SK-N-MC (cell line): ENCODE data around the gene CDC34.

Experiments used
- EZH2 ChIP-seq: fragments of 200-600 bp; sonication (generic); IDR thresholded peaks from one replicate; pipeline ENCODE4 v1.6.1; 2017; ENCODE audit warnings: antibody characterized with exemption
- FOXP2 ChIP-seq: optimal IDR thresholded peaks from 2 replicates; pipeline ENCODE3; 2011; ENCODE audit warnings: mild to moderate bottlenecking, moderate library complexity; ENCODE audit not compliant: insufficient read depth; ENCODE audit errors: extremely low read length, control extremely low read depth
- POLR2AphosphoS5 ChIP-seq: IDR thresholded peaks from 2 replicates; pipeline ENCODE4 v1.6.1; 2012; ENCODE audit warnings: mild to moderate bottlenecking, low read depth, low read length, borderline replicate concordance

- TF ChIP-seq POLR2AphosphoS5 (no peak), FOXP2 (no peak), EZH2 (no peak)
These were observed 51.8 kb downstream of the CDC34 start for GRCh38 chr19:583198-583967.
